NCI-H1092 treated with DMSO at 0.1 percent for 48 hours (cell line): Measurements from ENCODE around the gene GET3.
A peak's percentile ranks its signal among the peaks of the same experiment; 100 is the strongest.
"Not testable (repeated sequence)": the region's sequence is repeated elsewhere in the genome, so short reads cannot be mapped to it uniquely, and the experiment has no call there.

ENCODE experiments used
- DNase-seq: peaks from one replicate; lab custom pipeline; 2025; lab: John Stamatoyannopoulos, UW

Gene GET3

DNA sequence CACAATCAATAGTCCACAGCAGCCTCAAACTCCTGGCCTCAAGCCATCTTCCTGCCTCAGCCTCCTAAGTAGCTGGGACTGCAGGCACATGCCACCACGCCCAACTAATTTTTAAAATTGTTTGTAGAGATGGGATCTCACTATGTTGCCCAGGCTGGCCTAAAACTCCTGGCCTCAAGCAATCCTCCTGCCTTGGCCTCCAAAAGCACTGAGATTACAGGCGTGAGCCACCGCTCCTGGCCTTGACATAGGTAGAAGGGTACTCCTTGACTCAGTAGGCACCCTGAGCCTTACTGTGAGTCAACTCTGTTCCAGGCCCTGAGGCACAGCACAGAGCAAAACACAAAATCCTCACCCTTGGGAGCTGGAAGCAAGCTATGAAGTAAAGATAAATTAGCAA, 21.4 kb upstream of the GET3 start:
- DNase-seq: no peak

DNA sequence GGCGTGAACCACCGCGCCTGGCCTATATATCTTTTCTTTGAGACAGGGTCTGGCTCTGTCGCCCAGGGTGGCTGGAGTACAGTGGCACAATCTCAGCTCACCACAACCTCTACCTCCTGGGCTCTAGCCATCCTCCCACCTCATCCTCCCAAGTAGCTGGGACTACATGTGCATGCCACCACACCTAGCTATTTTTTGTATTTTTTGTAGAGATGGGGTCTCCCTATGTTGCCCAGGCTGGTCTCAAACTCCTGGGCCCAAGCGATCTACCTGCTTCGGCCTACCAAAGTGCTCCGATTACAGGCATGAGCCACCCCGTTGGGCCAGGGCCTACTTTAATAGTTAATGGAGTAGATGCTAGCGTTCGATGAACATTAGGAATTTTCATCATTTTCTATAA, 17.0 kb upstream of the GET3 start:
- no peak for DNase-seq

DNA sequence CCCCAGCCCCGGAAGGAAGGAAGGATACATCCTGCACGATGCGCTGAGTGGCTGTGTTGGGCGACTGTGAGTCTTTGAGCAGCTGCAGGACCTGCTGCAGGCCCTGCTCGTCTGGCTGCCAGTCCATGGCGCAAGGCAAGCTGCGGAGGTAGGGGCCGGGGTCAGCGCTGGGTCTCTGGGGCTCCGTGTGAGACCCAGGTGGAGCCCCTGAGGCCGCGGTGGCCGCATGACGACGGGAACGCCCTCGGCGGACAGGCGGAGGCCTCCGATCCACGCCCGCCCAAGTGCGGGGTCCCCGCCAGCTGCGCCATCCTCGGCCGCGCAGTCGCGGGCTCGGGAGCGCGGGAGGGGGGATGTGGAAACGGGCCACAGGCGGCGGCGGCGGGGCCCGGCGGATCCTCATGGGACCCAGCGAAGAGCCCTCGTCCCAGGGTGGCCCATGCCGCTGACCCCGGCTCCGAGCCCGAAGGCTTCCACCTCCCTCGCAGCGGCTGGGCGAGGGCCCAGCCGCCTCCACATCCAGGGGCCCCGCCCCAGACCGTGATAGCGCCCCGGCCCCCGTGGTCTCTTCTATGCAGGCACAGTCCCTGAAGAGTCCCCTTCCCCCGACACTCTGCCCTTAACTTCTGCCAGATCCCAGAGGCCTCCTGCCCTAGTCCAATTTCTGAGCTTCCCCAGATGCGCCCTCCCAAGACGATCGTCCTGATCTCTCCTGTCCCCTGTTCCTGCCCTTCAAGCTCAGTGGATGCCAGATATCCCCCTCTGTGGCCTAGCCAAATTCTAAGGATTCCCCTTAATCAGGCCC, 16.2 kb upstream of the GET3 start:
- DNase-seq: no peak

DNA sequence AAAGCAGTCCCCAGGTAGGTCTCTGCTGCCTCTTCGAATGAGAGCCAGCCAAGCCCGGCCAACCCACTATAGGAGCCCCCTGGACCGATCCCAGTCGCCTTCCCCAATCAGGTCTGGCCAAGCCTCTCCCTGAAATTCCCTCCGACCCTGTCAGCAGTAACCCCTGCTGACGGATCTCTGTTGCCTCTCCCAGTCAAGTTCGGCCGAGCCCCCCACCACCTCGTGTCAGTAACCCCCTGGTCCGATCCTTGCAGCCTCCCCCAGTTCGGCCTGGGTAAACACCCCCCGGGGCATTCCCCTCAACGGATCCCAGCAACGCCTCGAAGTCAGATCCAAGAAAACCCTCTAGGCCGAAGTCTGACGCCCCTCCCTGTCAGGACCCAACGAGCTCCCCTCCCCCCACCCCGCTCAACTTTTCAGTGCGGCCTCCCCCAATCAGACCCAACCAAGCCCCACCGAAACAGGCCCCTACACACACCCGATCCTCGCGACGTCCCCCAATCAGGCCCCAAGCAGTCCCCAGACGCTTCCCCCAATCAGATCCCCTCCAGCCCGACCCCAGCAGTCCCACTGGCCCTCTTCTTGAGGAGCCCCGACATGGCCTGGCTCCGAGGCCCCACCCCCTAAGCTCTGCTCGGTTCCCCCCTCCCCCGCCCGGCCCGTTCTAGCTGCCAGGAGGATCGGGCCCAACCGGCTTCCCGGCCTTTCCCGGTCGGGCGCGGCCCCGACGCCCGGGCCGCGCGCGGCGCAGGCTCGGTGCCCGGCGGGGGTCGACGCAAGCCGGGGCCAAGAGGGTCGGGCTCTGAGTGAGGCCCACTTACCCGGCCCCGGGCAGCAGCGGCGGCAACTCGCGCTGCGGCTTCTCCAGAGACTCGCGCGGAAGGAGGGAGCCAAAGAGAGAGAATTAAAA, 15.4 kb upstream of the GET3 start:
- DNase-seq: peak; percentile 40

DNA sequence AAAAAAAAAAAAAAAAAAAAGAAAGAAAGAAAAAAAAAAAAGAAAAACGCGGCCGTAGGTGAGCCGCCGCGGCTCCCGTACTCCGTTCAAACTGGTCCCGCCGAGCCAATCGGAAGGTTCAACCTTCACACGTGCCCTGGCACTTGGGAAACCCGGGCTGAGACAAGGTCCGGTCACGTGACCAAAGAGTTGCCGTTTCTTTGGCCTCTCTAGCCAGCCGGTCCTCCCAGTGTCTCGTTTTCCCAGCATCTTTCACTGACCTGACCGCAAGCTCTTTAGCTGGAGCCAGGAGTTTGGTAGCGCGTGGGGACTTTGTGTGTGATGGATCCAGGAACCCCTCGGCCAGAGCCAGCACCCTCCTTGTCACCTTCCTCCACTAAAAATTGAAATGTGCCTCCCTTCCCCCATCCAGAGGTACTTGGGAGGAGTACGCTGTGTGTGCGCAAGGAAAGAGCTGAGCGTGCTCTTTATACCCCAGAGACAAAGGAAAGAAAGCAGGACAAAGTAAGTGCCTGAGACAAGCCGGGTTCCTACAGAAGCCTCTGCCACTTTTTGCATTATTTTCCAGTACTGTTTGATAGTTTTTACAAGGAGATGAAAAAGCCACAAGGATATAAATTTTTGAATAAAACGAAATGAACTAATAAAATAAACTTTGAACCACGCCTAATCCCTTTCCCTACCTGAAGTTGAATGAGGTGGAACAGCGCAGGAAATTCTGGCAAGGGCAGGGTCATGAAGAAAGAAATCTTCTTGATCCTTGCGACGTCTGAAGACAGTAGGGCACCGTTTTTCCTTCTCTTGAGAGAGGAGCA, 14.5 kb upstream of the GET3 start:
- peak; percentile 97 for DNase-seq

DNA sequence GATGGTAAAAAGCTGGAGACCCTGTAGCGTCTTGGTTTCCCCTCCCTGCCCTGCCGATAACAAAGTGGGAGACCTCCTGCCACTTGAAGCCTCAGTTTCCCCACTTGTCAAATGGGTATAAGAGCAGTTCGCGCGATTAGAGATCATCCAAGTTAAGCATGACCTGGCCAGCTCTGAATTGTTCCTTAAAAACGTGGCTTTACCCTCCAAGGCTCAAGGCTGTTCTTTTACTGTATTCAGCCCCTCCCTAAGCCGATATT, 14.0 kb upstream of the GET3 start:
- peak; percentile 28 for DNase-seq

DNA sequence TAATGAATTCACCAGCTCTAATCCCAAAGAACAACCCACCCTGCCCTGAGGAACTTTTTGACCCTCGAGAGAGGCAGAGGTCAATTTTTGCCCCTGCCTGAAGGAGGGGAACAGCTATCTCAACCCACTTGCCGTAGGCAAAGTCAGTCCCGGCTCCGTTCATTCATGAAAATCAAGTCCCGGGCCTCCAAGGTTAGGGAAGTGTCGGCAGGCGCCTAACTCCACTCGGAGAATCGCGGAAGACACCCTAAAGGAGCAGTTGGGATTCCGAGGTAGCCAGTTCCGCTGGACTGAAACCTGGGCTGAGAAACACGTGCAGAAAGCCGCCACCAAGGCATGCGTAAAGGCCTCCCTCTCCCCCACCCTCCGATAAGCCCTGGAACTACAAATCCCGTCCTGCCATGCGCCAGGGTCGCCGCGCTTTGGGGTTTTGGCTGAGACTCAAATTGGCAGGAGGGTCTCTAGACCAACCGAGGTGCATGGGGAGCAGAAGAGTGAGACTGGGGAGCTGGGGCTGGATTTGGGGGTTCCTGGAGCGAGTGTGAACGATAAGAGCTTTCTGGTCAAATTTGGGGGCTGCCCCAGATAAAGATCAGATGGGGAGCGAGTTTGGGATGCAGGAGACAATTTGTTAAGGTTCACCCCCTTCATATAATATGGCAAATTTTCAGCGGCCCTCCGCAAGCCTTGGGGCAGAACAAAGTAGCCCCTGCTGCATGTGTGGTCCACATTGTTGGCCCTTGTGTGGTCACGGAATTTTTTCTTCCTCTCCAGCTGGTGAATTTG, 13.5 kb upstream of the GET3 start, which contains the start of gene TNPO2:
Gene TNPO2, minus strand, starts transcription at position 292 of the 786 bp plus-strand sequence. CDS start 2,955 bp downstream, outside the sequence.
- peak; percentile 69 for DNase-seq

DNA sequence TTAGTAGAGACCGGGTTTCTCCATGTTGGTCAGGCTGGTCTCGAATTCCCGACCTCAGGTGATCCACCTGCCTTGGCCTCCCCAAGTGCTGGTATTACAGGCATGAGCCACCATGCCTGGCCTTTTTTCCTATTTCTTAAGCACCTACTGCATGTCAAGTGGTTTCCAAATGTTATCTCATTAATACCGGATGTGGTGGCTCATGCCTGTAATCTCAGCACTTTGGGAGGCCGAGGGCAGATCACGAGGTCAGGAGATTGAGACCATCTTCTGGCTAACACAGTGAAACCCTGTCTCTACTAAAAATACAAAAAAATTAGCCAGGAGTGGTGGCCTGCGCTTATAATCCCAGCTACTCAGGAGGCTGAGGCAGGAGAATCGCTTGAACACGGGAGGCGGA, 11.7 kb upstream of the GET3 start:
- DNase-seq: not testable (repeated sequence)

DNA sequence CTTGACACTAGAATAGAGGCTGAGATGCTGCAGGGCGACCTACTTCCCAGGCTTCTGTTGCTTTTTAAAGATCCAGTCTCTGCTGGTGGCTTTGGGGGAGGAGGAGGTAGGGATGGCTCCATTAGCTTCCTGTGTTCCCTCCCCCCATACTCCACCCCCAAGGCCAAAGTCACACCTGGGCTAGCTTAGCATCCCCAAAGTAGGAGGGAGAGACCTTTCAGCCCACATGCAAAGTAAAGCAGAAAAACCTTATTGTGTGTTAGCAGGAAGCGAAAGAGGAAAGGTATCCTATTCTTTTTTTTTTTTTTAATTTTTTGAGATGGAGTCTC, 10.3 kb upstream of the GET3 start:
- DNase-seq: no peak

DNA sequence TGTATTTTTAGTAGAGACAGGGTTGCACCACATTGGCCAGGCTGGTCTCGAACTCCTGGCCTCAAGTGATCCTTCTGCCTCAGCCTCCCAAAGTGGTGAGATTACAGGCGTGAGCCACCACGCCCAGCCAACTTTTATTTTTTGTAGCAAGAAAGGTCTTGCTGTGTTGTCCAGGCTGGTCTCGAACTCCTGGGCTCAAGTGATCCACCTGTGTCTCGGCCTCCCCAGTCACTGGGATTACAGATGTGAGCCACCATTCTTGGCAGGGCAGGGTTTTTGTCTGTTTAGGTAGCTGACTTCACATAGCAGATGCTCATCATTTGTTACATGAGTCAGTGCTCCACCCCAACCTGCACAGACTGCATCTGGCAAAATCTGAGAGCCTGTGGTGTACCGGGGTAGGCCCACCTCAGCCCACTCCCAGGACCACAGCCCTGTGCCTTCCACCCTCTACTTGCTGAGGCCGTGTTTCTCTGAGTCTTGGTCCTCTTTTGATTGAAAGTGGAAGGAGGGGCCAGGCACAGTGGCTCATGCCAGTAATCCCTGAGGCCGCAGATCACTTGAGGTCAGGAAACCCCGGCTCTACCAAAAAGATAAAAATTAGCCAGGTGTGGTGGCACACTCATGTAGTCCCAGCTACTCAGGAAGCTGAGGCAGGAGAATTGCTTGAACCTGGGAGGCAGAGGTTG, 9.4 kb upstream of the GET3 start:
- DNase-seq: no peak

DNA sequence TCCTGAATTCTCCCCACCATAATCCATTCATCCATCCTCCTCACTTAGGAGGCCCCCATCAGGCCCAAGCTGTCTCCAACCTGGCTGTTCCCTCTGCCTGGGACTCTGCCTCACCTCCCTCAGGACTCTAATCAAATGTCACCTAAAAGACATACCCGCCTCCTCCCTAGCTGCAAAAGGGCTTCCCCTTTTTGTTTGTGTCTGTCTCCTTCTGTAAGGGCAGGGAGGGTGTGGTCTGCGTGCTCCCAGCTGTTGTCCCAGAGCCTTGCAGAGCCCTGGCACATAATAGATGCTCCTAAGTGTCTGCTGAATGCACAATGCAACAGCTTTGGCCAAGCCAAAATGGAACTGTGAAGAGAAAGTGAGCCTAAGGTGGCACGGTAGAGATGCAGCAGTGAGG, 7.2 kb upstream of the GET3 start:
- DNase-seq: no peak

DNA sequence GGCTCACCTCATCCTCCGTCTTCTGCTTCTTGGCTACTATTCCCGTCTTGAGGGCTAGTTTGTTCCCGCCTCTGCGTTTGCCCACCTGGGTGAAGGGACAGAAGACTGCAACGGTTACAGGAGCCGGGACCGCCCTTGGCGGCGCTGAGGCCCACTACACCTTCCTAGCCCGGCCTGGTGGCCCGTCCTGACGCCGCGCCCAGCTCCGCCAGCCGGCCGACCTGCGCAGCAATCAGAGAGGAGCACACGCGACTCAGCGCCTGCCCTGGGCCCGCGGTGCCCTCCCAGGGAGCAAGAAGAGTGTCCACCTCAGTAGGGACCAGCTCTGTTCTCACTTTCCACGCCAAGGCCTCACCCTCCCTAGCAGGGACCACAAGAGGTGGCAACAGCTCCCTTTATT, 6.0 kb upstream of the GET3 start:
- DNase-seq: no peak

DNA sequence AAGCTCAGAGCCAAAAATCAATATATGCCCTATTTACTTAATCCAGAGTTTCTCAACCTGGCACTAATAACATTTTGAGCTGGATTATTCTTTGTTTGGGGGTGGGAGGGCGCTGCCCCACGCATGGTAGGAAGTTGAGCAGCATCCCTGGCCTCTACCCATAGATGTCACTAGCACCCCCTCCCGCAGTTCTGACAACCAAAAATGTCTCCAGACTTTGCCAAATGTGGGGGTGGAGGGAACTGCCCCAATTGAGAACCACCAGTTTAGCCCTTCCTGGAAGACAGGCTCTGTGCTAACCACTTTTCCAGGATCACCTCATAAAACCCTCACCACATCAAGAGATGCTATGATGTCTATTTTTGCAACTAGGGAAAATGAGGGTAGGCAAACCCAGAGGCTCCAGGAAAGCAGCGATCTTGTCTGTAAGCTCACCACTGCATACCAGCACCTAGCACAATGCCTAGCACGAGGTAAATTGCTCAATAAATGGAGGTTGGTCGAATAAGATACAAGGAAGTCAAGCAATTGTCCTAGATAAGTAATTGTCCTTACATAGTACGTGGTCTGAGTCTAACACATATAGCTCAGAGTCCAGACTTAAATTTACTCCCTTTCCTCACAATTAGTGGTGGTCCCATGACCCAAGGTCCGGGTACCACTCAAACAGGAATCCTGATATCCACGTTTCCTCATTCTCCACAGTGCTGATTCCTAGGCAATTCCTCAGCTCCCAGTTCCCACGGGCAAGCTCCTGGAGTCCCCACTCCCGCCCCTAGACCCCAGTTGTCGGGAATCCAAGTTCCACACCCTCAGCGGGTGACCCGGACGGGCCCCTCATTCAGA, 3.7 kb upstream of the GET3 start:
- no peak for DNase-seq

DNA sequence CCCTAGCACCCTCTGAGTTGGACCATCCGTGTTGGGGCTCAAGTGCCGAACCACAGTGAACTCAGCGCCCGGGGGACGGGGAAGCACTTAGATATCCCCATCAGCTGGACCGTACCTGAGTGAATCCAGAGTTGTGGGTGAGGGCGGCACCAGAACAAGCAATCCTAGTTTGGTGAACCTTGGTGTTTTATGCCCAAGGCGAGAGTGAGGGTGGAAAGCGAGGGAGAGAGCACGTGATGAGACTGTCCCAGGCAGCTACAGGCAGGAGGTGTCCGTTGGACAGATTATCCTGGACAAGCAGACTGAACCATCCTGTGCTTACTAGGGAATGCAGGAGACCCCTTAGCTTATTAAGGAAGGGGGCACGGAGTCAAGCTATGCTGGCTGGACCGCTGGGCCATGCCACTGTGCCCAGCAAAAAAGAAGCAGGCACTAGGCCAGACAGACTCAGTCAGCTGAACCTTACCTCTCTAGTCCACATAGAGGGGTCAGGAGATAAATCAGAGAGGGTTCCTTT, 596 bp downstream of the GET3 start:
- DNase-seq: no peak

DNA sequence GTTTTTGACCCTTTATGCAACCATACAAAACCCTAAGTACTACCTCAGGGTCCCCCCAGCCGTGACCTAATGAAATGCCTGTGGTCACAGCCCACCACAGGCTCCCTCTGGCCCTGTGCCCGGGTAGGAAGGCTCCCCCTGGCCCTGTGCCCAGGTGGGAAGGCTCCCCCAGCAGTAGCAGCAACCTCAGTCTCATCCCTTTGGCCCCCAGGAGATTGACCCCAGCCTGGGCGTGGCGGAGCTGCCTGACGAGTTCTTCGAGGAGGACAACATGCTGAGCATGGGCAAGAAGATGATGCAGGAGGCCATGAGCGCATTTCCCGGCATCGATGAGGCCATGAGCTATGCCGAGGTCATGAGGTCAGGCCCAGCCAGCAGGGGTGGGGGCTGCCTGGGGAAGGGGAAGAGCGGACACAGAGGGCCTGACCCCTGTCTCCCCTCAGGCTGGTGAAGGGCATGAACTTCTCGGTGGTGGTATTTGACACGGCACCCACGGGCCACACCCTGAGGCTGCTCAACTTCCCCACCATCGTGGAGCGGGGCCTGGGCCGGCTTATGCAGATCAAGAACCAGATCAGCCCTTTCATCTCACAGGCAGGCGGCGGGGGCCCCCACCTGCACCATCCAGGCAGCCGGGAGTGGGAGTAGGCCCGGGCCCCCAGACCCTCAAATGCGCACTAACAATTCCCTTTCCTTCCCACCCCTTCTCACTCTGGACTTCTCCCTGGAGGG, 8.0 kb downstream of the GET3 start:
- DNase-seq: no peak

DNA sequence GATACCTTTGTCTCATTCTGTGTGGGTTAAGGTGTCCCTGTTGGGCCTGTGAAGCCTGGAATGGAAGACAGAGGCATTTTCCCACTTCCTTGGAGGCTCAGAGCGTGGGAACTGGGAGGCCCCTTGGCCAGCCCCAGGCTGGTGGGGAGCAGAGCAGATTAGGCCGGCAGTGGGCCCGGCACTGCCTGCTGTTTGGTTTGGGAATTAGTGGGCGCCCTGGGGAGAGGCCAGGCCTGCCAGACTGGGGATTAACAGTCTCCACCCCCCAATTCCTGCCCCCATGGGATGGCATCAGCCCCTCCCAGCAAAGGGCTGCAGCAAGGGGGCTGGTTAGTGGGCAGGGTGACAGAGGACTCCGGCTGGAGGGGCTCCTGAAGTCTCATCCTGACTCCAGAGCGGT, 11.2 kb downstream of the GET3 start:
- no peak for DNase-seq

DNA sequence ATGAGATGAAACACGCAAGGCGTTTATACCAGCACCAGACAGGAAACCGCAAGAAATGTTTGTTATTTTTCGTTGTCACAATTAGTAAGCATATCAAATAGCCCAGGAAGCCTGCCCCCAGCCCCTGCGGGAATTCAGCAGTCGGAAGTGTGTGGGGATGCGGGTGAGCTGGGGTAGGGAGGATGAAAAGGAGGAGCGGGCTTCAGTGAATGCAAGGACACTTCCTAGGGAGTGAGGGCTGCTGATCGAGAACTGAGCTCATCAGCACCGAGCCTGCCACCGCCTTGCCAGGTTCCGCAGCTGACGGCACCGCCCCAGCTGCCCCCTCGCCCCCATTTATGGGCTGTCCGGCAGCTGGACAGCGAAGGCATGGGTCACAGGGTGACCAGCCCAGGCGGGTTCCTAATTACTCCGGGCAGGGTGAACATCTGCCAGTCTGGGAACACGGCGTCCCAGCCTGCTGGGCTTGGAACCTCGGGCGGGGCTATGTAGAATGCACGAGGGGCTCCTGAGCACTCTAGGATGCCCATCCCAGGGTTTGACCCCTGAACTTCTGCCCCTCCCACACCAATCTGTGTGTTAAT, 12.7 kb downstream of the GET3 start:
- peak; percentile 3 for DNase-seq

DNA sequence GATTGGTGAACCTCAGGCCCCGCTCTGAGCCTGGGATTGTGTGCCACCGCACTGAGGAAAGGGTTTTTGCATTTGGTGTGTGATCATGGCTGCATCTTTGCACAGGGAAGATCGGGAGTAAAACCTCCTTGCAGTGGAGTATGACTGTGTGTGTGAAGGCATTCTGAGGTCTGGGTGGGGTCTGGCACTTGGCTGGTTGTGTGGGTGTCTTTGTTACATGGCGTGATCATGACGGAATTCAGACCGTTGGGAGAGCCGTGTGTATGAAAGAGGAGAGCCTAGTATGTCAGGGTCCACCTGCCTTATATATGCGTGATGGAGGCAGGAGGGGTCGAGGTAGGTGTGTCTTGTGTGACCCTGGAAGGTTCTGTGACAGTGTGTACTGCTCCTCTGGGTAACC, 13.6 kb downstream of the GET3 start:
- DNase-seq: no peak

DNA sequence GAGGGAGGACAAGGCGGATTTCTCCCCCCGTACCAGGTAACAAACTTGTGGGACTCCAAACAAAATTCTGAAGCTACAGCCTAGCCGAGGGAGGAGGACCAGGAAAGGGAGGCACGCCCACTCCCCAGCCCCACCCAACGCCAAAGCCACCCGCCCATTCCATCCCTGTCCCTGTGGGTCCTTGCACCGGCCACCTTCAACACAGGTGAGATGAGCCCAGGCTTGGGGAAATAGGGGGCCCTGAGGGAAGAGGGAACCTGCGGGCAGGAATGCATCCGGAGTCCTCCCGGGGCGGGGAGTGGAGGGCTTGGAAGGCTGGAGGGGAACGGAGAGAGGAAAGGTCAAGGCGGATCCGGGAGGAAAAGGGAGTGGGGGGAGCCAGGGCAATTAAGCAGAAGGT, 14.3 kb downstream of the GET3 start, which contains the start of gene BEST2:
Gene BEST2, plus strand, starts transcription at position 157 of the 400 bp plus-strand sequence. CDS start 802 bp downstream, outside the sequence.
- DNase-seq: no peak
